Adrenal gland (tissue), 12 donors: ENCODE data around the gene TMA7B. TPM values are rescaled to one million over a fixed set of nuclear protein-coding genes. Genes with fewer than 3 reads are reported as not detected.

Source experiments
- DNase-seq, 7 donors: peaks; one replicate each; pipeline ENCODE4 v3.0.0-alpha.2; 2019 to 2020
- H3K27ac ChIP-seq, 5 donors: fragments of 200-600 bp; sonication (generic) in 4 of 5; 1 replicate in 3 of 5; 2 replicates in 2 of 5; pipeline versions ENCODE4 v1.5.1 to v1.8.0; 2016 to 2020; ENCODE audit warnings: mild to moderate bottlenecking in 1 of 5
- H3K27me3 ChIP-seq: fragments of 200-600 bp; 2 replicates; pipeline ENCODE4 v1.8.0; 2021
- H3K36me3 ChIP-seq, 2 donors: fragments of 200-600 bp; replicated peaks in 1 of 2; 1 replicate in 1 of 2; 2 replicates in 1 of 2; pipeline versions ENCODE4 v1.5.1 to v1.8.0; 2018 to 2022
- H3K4me1 ChIP-seq, 2 donors: fragments of 200-600 bp; replicated peaks in 1 of 2; 1 replicate in 1 of 2; 2 replicates in 1 of 2; pipeline versions ENCODE4 v1.5.1 to v1.8.0; 2018 to 2021
- H3K4me3 ChIP-seq, 4 donors: fragments of 200-600 bp; sonication (generic) in 3 of 4; one replicate each; pipeline ENCODE4 v1.5.1; 2016 to 2018
- H3K9me3 ChIP-seq, 3 donors: fragments of 200-600 bp; sonication (generic) in 1 of 3; replicated peaks in 1 of 3; 1 replicate in 2 of 3; 2 replicates in 1 of 3; pipeline versions ENCODE4 v1.5.1 to v1.8.0; 2016 to 2021
- POLR2A ChIP-seq, 2 donors: fragments of 450-650 bp; IDR thresholded peaks; one replicate each; pipeline ENCODE4 v1.6.1; 2017; ENCODE audit warnings: antibody characterized with exemption in 2 of 2, mild to moderate bottlenecking in 2 of 2, moderate library complexity in 1 of 2
- WGBS, 4 donors: extraction: QIAGEN DNeasy Blood & Tissue Kit in 2 of 4; methylation state at CpG; one replicate each; pipeline versions ENCODE4 v1.1.5 to v1.1.7; 2013 to 2017; 5-methylcytosine and 5-hydroxymethylcytosine counted together
- intact Hi-C, 2 donors: fragments of 100-400 bp; cut with DNase I; formaldehyde crosslinking; loops; one replicate each; pipeline versions ENCODE4 v1.14.1 to v1.15.0; 2022 to 2023
- polyA plus RNA-seq, 3 donors: library from polyadenylated mRNA; stranded (reverse); fragments of 200-250 nt in 2 of 3; fragments of 350-450 nt in 1 of 3; fragmentation: Illumina TruSeq in 1 of 3; extraction: RNeasy Lipid Tissue Mini Kit (QIAGEN cat#74804) in 1 of 3; gene quantifications; one replicate each; pipeline ENCODE4 v1.2.3, GENCODE V29; 2013 to 2014
- total RNA-seq, 9 donors: library from RNA; depleted of rRNA in 4 of 9; stranded (reverse); fragments of >200 nt in 4 of 9; fragments of 120-200 nt in 1 of 9; fragmentation: NEBNext Ultra II Directional in 1 of 9; extraction: Animal tissue kit (Norgen Biotek cat#: 25700) in 1 of 9; gene quantifications; one replicate each; pipeline versions ENCODE4 v1.1.0 to v1.2.4, GENCODE V29; 2013 to 2023
- TF ChIP-seq, protein P1 (sequence below), 6 experiments: fragments of 450-650 bp in 4 of 6; fragments of 200-600 bp in 2 of 6; sonication (generic) in 1 of 6; IDR thresholded peaks; 1 replicate in 5 of 6; 2 replicates in 1 of 6; pipeline versions ENCODE4 v1.5.1 to v1.8.0; 2016 to 2021; ENCODE audit warnings: antibody characterized with exemption in 6 of 6, mild to moderate bottlenecking in 2 of 6, moderate library complexity in 1 of 6
- donor health status: healthy with polysubstance abuse.
- donor health status: Bipolar disorder and iron deficiency.
- donor health status: DM: yes; HTN: yes; CAD: no.
- donor health status: DM: no; HTN: no; CAD: no.
- donor health status: DM: no; HTN: no; CAD: no.
- donor health status: DM: yes; HTN: yes; CAD: no.

The TMA7B gene
- total and polyA plus RNA-seq, 12 donors = 0.07 TPM; not detected in 11

- Histone ChIP-seq H3K4me1 (no peaks in the 10 kb centered on the region), H3K9me3 (no peaks in the 10 kb centered on the region), H3K27me3 (peaks cover 4% of the 10 kb centered on the region), H3K36me3 (no peaks in the 10 kb centered on the region), H3K27ac (no peak overlapping the region), H3K4me3 (no peak overlapping the region)
- TF ChIP-seq, protein P1, sequence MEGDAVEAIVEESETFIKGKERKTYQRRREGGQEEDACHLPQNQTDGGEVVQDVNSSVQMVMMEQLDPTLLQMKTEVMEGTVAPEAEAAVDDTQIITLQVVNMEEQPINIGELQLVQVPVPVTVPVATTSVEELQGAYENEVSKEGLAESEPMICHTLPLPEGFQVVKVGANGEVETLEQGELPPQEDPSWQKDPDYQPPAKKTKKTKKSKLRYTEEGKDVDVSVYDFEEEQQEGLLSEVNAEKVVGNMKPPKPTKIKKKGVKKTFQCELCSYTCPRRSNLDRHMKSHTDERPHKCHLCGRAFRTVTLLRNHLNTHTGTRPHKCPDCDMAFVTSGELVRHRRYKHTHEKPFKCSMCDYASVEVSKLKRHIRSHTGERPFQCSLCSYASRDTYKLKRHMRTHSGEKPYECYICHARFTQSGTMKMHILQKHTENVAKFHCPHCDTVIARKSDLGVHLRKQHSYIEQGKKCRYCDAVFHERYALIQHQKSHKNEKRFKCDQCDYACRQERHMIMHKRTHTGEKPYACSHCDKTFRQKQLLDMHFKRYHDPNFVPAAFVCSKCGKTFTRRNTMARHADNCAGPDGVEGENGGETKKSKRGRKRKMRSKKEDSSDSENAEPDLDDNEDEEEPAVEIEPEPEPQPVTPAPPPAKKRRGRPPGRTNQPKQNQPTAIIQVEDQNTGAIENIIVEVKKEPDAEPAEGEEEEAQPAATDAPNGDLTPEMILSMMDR (IDR thresholded peaks at IDR 0.05) = no peak
- TF ChIP-seq POLR2A (IDR thresholded peaks at IDR 0.05) = no peak
- intact Hi-C loops = no loop called here
- WGBS, 4 donors = 56 to 65% (median 60%) methylated on average over 6 to 10 of the region's 10 CpGs
- DNase-seq = no peak
Observed at GRCh38 chr22:39956932-39957664, 3.1 kb upstream of the TMA7B start.

DNA sequence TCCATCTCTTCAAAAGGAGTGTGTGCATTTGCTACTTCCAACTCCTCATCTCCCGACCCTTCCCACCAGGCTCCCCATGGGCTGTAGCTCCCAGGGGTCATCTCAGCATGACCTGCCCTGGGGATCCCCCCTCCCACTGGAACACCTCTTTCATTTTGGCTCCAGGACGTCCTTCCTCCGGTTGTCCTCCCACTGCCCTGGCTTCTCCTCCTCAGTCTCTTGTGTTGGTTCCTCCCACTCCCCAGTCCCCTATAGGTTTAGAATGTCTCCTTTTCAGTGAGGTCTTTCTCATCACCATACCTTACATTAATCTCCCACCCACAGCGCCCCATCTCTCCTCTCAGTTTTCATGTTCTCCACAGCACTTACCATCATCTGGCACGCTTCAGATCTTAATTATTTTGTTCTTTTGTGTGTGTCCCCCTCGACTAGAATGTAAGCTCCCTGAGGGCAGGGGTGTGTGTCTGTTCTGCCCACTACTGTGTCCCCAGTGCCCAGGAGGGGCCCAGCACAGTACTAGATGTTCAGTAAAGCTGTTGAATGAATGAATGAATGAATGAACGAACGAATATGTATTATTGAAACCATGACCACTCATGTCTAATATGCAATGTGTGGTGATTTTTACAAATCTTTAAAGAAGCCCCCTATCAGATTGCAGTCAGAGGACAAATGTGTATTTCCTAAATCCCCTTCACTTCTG lies 2.0 kb upstream of the TMA7B start:
- intact Hi-C loops = no loop called here
- TF ChIP-seq, protein P1 (IDR thresholded peaks at IDR 0.05) = no peak
- no peak for TF ChIP-seq POLR2A (IDR thresholded peaks at IDR 0.05)
- Histone ChIP-seq H3K4me3 (no peak overlapping the region), H3K27me3 (peaks cover 4% of the 10 kb centered on the region), H3K4me1 (no peaks in the 10 kb centered on the region), H3K36me3 (no peaks in the 10 kb centered on the region), H3K27ac (no peak overlapping the region), H3K9me3 (no peaks in the 10 kb centered on the region)
- DNase-seq = no peak
- WGBS, 4 donors = 75 to 80% (median 77%) methylated on average over 8 of the region's 8 CpGs

GRCh38 chr22:39958949-39959639 lies 1.1 kb upstream of the TMA7B start:
- no peak overlapping the region for H3K27ac ChIP-seq
- WGBS, 4 donors = 62 to 75% (median 69%) methylated on average over 9 to 11 of the region's 11 CpGs
- H3K27me3 ChIP-seq = peaks cover 4% of the 10 kb centered on the region
- no peaks in the 10 kb centered on the region for H3K9me3 ChIP-seq
- TF ChIP-seq, protein P1 (IDR thresholded peaks at IDR 0.05) = no peak
- no peak for TF ChIP-seq POLR2A (IDR thresholded peaks at IDR 0.05)
- H3K4me1 ChIP-seq = no peaks in the 10 kb centered on the region
- no peak overlapping the region for H3K4me3 ChIP-seq
- H3K36me3 ChIP-seq = no peaks in the 10 kb centered on the region
- intact Hi-C loops = no loop called here
- no peak for DNase-seq
